HEK293 (cell line): ENCODE measurements around the gene SPACA4.
A peak's percentile ranks its signal among the peaks of the same experiment; 100 is the strongest.

Source experiments
- GLI4 ChIP-seq: fragments of 450-650 bp; formaldehyde crosslinking; IDR thresholded peaks from 2 replicates; pipeline ENCODE4 v1.5.1; 2016; ENCODE audit warnings: missing biosample characterization, missing genetic modification characterization
- GLIS1 ChIP-seq: fragments of 450-650 bp; formaldehyde crosslinking; IDR thresholded peaks from 2 replicates; pipeline ENCODE4 v1.5.1; 2016; ENCODE audit warnings: missing biosample characterization, missing genetic modification characterization
- GLIS2 ChIP-seq: fragments of 450-650 bp; formaldehyde crosslinking; IDR thresholded peaks from 2 replicates; pipeline ENCODE4 v1.5.1; 2016; ENCODE audit warnings: missing biosample characterization, missing genetic modification characterization
- IKZF3 ChIP-seq: fragments of 450-650 bp; IDR thresholded peaks from 2 replicates; pipeline ENCODE4 v1.5.0; 2018; ENCODE audit warnings: missing biosample characterization, mild to moderate bottlenecking, missing genetic modification characterization, moderate library complexity
- SP3 ChIP-seq: fragments of 450-650 bp; formaldehyde crosslinking; IDR thresholded peaks from 2 replicates; pipeline ENCODE4 v1.5.1; 2016; ENCODE audit warnings: missing biosample characterization, missing genetic modification characterization
- YY1 ChIP-seq: fragments of 450-650 bp; formaldehyde crosslinking; IDR thresholded peaks from 2 replicates; pipeline ENCODE4 v1.5.1; 2018; ENCODE audit warnings: missing biosample characterization, missing genetic modification characterization
- ZBTB17 ChIP-seq: fragments of 450-650 bp; formaldehyde crosslinking; IDR thresholded peaks from 2 replicates; pipeline ENCODE4 v1.5.1; 2016; ENCODE audit warnings: missing biosample characterization, missing genetic modification characterization
- ZBTB20 ChIP-seq: fragments of 450-650 bp; formaldehyde crosslinking; IDR thresholded peaks from 2 replicates; pipeline ENCODE4 v1.5.1; 2016; ENCODE audit warnings: missing biosample characterization, missing genetic modification characterization
- ZNF2 ChIP-seq: fragments of 450-650 bp; formaldehyde crosslinking; IDR thresholded peaks from 2 replicates; pipeline ENCODE4 v1.5.1; 2016; ENCODE audit warnings: missing biosample characterization, missing genetic modification characterization
- ZNF311 ChIP-seq: fragments of 450-650 bp; formaldehyde crosslinking; IDR thresholded peaks from 2 replicates; pipeline ENCODE4 v1.5.1; 2017; ENCODE audit warnings: missing biosample characterization, missing genetic modification characterization, borderline replicate concordance
- ZNF501 ChIP-seq: fragments of 450-650 bp; formaldehyde crosslinking; IDR thresholded peaks from 2 replicates; pipeline ENCODE4 v1.5.1; 2016; ENCODE audit warnings: missing biosample characterization, missing genetic modification characterization
- ZNF514 ChIP-seq: fragments of 450-650 bp; formaldehyde crosslinking; IDR thresholded peaks from 2 replicates; pipeline ENCODE4 v1.5.1; 2016; ENCODE audit warnings: missing biosample characterization, missing genetic modification characterization
- ZNF521 ChIP-seq: fragments of 450-650 bp; formaldehyde crosslinking; IDR thresholded peaks from 2 replicates; pipeline ENCODE4 v1.5.1; 2017; ENCODE audit warnings: missing biosample characterization, mild to moderate bottlenecking, missing genetic modification characterization
- ZNF561 ChIP-seq: fragments of 450-650 bp; IDR thresholded peaks from 2 replicates; pipeline ENCODE4 v1.5.1; 2018; ENCODE audit warnings: missing biosample characterization, missing genetic modification characterization, borderline replicate concordance
- ZNF660 ChIP-seq: fragments of 450-650 bp; IDR thresholded peaks from 2 replicates; pipeline ENCODE4 v1.5.1; 2018; ENCODE audit warnings: missing biosample characterization, mild to moderate bottlenecking, missing genetic modification characterization
- ZNF76 ChIP-seq: fragments of 450-650 bp; formaldehyde crosslinking; IDR thresholded peaks from 2 replicates; pipeline ENCODE4; 2016; ENCODE audit warnings: low read depth, missing biosample characterization, missing genetic modification characterization, borderline replicate concordance
- ZNF776 ChIP-seq: fragments of 450-650 bp; formaldehyde crosslinking; IDR thresholded peaks from 2 replicates; pipeline ENCODE4 v1.5.0; 2017; ENCODE audit warnings: missing biosample characterization, missing genetic modification characterization, borderline replicate concordance
- ZXDB ChIP-seq: fragments of 450-650 bp; formaldehyde crosslinking; IDR thresholded peaks from 2 replicates; pipeline ENCODE4 v1.5.1; 2016; ENCODE audit warnings: missing biosample characterization, missing genetic modification characterization
- TF ChIP-seq, protein P1 (sequence below): fragments of 450-650 bp; formaldehyde crosslinking; IDR thresholded peaks from 2 replicates; pipeline ENCODE4 v1.5.1; 2016; ENCODE audit warnings: missing biosample characterization, missing genetic modification characterization
- TF ChIP-seq, protein P2 (sequence below): fragments of 450-650 bp; formaldehyde crosslinking; IDR thresholded peaks from 2 replicates; pipeline ENCODE4 v1.5.1; 2016; ENCODE audit warnings: missing biosample characterization, missing genetic modification characterization
- TF ChIP-seq, protein P3 (sequence below): fragments of 450-650 bp; formaldehyde crosslinking; IDR thresholded peaks from 2 replicates; pipeline ENCODE4 v1.5.1; 2016; ENCODE audit warnings: missing biosample characterization, missing genetic modification characterization
- TF ChIP-seq, protein P4 (sequence below): fragments of 450-650 bp; formaldehyde crosslinking; optimal IDR thresholded peaks from 2 replicates; pipeline ENCODE3; 2016; ENCODE audit warnings: missing biosample characterization, mild to moderate bottlenecking, missing genetic modification characterization

Gene SPACA4

DNA sequence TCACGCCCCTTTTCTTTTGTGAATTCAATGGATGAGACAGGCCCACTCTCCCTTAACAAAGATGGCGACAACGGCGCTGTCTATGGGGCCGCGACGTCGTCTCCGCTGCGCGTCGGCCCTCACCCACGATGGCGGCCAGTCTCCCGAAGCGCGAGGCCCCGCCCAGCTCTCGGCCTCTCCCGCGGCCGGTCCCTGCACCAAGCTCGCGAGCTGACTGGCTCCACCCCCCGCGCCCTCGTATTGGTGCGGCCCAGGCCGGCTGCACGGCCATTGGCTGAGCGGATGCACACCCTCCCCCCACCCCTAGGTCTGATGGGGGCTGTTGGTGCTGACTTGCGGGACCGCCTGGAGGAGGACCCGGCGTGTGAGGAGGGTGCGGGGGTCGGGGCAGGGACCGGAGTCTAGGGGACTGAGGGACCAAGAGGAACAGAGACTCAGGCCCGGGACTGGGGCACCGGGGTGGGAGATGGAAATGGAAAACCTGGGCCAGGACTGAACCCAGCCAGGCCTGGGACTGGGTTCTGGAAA is 17.6 kb downstream of the SPACA4 start (continued):
- TF ChIP-seq ZNF514 (tag by site-specific recombination) (no peak), ZBTB17 (tag by site-specific recombination) (peak; percentile 72), ZNF501 (tag by site-specific recombination) (no peak), YY1 (tag by site-specific recombination) (peak; percentile 96), GLIS2 (peak; percentile 89), ZNF660 (tag by site-specific recombination) (peak; percentile 38; the same call in 1 of the 2 replicates), ZXDB (tag by site-specific recombination) (peak; percentile 75), GLI4 (no peak), ZNF2 (tag by site-specific recombination) (no peak), ZNF311 (no peak), ZNF776 (tag by site-specific recombination) (no peak), ZNF76 (peak; percentile 75), GLIS1 (tag by site-specific recombination) (peak; percentile 75), SP3 (tag by site-specific recombination) (peak; percentile 98), ZNF521 (tag by site-specific recombination) (no peak), ZNF561 (tag by site-specific recombination) (0 out of 2 replicates have a peak, but pooled peaks have one; percentile 31), IKZF3 (no peak), ZBTB20 (tag by site-specific recombination) (peak; percentile 54; the same call in 1 of the 2 replicates)
- TF ChIP-seq, protein P1, sequence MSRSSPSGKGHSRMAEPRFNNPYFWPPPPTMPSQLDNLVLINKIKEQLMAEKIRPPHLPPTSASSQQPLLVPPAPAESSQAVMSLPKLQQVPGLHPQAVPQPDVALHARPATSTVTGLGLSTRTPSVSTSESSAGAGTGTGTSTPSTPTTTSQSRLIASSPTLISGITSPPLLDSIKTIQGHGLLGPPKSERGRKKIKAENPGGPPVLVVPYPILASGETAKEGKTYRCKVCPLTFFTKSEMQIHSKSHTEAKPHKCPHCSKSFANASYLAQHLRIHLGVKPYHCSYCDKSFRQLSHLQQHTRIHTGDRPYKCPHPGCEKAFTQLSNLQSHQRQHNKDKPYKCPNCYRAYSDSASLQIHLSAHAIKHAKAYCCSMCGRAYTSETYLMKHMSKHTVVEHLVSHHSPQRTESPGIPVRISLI (tag by site-specific recombination), result no peak
- TF ChIP-seq, protein P2, sequence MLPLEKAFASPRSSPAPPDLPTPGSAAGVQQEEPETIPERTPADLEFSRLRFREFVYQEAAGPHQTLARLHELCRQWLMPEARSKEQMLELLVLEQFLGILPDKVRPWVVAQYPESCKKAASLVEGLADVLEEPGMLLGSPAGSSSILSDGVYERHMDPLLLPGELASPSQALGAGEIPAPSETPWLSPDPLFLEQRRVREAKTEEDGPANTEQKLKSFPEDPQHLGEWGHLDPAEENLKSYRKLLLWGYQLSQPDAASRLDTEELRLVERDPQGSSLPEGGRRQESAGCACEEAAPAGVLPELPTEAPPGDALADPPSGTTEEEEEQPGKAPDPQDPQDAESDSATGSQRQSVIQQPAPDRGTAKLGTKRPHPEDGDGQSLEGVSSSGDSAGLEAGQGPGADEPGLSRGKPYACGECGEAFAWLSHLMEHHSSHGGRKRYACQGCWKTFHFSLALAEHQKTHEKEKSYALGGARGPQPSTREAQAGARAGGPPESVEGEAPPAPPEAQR (tag by site-specific recombination), result no peak
- TF ChIP-seq, protein P3, sequence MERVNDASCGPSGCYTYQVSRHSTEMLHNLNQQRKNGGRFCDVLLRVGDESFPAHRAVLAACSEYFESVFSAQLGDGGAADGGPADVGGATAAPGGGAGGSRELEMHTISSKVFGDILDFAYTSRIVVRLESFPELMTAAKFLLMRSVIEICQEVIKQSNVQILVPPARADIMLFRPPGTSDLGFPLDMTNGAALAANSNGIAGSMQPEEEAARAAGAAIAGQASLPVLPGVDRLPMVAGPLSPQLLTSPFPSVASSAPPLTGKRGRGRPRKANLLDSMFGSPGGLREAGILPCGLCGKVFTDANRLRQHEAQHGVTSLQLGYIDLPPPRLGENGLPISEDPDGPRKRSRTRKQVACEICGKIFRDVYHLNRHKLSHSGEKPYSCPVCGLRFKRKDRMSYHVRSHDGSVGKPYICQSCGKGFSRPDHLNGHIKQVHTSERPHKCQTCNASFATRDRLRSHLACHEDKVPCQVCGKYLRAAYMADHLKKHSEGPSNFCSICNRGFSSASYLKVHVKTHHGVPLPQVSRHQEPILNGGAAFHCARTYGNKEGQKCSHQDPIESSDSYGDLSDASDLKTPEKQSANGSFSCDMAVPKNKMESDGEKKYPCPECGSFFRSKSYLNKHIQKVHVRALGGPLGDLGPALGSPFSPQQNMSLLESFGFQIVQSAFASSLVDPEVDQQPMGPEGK (tag by site-specific recombination), result peak; percentile 97
- TF ChIP-seq, protein P4, sequence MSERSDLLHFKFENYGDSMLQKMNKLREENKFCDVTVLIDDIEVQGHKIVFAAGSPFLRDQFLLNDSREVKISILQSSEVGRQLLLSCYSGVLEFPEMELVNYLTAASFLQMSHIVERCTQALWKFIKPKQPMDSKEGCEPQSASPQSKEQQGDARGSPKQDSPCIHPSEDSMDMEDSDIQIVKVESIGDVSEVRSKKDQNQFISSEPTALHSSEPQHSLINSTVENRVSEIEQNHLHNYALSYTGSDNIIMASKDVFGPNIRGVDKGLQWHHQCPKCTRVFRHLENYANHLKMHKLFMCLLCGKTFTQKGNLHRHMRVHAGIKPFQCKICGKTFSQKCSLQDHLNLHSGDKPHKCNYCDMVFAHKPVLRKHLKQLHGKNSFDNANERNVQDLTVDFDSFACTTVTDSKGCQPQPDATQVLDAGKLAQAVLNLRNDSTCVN (tag by site-specific recombination), result peak; percentile 62
